Erythroblast (primary cell): ENCODE data around the gene SPAG16.

Experiments
- GATA1 ChIP-seq: IDR thresholded peaks from 2 replicates; pipeline ENCODE4 v1.6.1; 2011; ENCODE audit warnings: low read depth, mild to moderate bottlenecking, control low read depth, low read length, moderate library complexity
- POLR2A ChIP-seq: IDR thresholded peaks from 2 replicates; pipeline ENCODE4 v1.6.1; 2011; ENCODE audit warnings: mild to moderate bottlenecking, low read length

DNA sequence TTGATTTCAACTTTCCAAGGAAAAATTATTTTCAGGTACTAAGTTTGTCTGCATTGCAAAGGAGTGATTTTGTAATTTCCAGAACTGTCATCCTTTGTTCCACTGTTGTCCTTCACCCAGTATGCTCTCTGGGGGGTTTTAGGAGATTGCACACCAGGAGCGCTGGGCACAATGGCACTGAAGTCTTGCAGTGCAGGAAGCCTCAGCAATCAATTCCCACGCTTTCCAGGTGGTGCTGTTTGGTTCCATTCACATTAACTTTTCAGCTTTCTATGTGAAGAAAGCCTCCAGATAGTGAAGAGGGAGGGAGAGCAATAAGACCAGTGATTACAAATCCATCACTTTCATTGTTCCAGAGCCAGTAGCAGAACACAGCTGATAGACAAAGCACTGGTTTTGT, 782.6 kb downstream of the SPAG16 start:
- TF ChIP-seq POLR2A (no peak), GATA1 (no peak)
